HG03469 (cell line): ENCODE results near the gene TPRA1.

Experiments used
- ATAC-seq: cut with Tn5 transposase; IDR thresholded peaks from one replicate; pipeline ENCODE4 v1.9.1; 2021; ENCODE audit warnings: mild to moderate bottlenecking, moderate library complexity, moderate number of reproducible peaks; ENCODE audit not compliant: unreplicated experiment

TPRA1 gene

DNA sequence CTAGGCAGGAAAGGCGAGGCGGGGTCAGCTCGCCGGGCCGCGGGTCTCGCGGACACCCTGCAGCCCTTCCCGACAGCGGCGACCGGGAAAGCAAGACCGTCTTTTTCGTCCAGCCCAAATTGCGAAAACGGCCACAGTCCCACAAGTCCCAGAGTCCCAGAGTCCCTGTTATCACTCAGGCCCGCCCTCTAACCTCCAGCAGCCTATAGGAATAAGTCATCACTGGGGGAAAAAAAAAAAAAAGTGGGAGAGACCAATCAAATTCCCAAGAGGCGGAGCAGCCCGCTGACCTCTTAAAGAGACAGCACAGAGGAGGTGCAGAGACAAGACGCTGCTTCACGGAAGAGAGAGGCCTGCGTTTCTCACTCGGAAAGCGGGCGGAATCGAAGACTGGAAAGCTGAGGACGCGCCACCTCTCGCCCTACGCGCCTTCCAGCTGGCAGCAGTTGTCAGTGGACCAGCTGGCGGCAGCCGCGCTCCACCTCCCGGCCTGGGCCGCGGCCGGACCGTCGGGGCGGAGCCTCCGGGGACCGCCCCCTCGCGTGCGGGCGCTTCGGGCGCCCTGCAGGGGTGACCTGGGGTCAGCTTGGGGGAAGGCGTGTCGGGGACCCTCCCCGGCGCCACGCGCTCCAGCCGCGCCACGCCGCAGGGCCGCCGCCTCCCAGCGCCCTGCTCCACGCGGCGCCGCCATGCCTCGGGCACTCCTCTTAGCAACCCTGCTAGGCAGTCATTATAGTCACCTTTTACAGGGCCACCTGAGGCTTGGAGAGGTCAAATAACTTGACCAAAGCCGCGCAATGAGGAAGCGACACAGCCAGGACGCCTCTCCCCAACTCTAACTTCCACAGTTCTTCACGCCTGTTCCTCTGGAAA, at the start of gene TPRA1:
Gene TPRA1, minus strand, starts transcription at position 141 of the 873 bp plus-strand sequence. CDS start 10,587 bp downstream, outside the sequence.
- peak; percentile 64 for ATAC-seq

DNA sequence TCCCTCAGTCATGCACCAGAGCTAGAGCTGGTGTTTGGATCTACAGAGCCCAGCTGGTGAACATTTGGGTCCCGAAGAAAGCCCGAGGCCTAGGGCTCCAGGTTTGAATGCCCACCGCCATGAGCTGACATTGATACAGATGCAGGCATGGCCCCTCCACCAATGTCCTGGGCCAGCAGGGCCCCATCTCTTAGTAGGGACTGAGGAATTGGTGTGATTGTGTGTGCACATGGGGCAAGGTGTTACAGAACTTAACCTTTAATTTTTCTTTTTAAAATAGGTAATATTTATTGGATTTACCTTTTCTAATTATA, 49.5 kb upstream of the TPRA1 start:
- ATAC-seq = no peak

DNA sequence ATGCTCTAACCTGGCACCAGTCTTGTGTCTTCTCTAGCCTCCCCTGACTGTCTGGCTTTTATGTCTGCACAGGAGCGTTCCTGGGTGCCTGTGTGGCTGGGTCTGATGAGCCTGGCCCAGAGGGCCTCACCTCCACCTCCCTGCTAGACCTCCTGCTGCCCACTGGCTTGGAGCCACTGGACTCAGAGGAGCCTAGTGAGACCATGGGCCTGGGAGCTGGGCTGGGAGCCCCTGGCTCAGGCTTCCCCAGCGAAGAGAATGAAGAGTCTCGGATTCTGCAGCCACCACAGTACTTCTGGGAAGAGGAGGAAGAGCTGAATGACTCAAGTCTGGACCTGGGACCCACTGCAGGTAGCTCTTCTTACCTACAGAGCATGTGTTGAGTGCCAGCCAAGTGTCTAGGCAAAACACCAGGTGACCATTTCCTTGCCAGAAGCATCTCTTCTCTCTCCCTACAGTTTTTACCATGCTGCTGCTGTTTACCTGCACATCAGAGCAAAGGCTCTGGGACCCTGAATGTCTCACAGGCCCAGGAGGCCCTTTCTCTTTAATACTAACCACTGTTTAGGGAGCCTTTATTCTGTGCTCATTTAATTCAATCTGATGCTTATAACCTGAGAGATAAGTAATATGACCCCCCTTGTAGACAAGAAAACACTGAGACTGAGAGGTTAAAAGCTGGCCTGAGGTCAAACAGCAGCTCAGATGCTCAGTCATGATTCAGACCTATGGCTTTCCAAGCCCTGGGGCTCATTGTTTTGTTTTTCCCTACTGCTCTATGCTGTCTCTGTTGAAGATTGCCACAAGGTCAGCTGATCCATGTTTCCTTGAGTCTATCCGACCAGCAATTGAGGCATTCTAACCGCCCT, 48.9 kb upstream of the TPRA1 start:
- no peak for ATAC-seq

DNA sequence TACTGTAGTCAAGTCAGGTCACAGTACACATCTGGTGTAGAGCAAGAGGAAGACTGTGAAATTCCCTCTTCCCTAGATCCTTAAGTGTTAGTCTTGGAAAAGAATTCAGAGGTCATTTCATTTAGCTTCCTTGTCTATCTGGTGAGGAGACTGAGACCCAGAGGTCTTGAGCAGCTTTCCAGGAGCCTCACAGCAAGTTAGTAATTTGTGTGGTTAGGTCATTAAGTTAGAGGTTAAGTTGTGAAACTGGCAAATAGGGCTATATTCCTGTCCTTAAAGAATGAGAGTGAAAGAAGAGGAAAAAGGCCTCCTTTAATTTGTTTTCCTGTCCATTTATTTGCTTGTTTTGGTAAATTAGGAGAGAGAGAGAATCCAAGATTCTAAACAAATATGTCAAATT, 47.4 kb upstream of the TPRA1 start:
- ATAC-seq = no peak

DNA sequence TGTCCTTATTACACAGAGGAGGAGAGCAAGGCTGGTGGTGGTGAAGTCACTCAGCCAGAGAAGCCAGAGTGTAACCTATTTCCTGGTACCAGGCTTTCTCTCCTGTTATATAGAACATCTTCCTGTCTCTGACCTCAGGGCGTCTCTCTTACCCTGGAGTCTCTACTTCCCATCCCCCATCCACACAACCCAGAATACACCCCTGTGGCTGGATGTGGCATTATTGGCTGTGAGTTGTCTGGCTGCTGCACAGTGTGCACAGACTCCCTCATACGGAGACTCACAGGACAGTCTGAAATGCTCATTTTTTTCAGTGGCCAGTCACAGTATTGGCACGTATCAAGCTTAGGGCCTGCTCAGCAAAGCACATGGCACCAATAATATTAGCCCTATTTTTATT, 47.0 kb upstream of the TPRA1 start:
- no peak for ATAC-seq

DNA sequence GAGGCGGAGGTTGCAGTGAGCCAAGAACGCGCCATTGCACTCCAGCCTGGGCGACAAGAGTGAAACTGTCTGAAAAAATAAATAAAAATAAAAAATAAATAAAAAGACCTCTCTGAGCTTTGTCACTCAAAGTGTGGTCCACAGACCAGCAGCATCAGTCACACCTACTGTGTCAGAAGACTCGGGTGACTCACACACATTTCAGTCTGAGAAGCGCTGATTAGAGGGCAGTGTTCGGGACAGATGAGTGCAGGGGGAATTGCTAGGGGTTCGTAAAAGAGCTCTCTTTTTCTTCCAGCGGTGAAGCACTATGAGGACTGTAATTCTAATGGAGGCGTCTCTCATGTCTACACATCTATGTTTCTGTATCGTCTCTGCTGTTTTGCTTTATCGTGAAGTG, 44.1 kb upstream of the TPRA1 start:
- no peak for ATAC-seq

DNA sequence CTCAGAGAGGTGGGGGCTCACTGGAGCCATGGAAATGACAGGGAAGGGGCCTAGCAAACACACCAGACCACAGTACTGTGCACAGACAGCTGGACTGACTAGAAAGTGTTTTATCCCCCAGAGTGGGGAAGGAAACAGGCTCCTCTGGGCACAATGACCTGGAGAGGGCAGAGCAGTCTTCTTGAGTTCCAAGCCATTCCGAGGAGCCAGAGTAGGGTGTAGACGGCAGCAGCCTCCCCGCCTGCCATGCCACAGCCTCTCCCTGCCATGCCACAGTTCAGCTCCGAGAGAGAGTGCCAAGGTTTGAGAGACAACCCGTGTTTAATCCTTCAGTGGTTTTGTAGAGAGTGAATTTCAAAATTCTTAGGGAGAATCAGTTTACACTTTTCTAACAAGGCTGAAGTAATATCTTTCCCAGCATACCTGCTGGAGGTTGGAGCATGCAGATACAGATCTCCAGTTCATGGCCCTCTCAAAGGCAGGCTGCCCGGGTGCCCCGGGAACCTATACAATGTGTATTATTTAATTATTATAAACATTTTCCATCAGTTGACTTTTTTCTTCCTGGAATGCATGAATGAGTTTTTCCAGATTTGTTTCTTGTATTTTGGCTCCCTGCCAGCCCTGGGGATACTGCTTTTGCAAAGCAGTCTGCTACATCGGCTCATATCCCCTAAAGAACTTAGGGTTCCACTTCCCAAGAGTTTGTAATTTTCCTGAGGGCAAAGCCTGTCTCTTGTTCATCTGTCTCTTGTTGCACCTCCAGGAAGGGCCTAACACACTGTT, 41.7 kb upstream of the TPRA1 start:
- ATAC-seq = no peak

DNA sequence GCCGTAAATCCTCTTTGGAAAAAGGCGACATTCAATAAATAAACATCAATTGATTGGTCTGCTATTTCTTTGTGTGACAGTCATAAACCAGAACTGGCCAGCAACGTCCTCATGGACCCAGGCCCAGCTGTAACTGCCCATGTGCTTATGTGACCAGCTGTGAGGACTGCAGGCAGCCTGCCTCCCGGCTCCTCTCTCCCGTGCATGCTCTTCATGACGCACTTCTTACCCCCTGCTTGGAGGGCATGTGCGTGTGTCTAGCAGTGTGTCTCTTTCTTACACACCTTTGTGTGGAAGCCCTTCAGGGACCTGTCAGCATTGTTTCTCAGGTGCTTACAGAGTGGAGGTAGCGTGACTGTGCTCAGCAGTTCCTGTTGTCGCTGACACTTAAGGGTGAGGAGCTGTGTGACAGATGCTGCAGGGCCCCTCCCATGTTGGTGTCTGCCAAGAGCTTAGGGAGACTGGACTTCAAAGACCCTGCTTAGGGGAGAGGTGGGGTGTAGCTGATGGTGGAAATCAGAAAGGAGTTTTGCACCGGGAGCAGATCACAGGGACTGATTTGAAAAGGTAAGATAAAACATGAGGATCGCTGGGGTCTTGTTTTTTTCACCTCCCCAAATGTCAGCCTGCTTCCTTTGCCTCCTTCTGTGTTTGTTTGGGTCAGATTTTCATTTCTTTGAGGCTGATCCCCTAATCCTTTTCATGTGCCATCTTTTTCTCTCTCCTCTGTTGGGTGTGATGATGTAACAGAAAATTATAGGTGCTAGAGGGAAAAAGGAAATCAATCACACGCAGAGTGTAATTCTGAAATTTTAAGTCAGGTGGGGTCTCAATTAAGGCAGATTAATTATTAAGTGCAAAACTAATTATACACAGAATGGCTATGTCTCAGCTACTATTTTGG, 40.5 kb upstream of the TPRA1 start:
- no peak for ATAC-seq

DNA sequence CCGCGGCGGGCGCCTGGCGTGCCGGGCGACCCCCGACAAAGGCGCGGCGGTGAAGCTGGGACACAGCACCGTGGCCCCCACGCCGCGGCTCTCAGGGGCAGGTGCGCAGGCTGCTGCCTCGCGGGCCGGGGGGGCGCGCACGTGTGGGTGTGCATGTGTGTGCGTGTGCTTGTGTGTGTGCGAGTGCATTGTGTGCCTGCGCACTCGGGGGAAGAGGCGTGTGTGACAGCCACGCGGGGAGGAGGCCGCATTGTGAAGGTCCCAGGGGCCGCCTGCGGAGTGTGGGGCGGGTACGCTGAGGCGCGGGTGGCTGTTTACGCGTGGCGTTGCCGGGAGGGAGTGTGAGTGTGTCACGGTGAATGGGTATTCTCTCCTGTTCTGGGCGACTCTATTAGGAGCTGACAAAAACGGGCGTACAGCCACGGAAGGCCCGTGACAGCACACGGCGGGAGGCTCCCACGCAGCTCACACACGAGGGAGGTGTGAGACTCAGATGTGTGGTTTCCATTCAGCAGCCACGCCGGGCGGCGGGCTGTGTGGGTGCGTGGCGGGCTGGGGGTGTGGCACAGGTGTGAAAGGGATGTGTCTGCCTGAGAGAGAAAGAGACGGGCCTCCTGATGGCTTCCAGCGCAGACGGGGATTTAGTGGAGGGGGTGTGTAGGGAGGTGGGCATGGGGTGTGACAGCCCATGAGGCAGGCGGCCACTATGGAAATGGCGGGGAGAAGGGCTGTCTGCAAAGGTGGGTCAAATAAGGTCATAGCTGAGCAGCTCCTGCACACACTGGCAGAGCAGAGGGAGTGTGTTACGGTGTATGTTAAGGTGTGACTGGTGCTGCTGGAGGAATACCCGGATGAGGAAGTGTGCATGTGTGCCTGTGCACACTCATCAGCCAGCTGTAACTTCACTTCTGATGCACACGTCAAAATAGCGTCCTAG, 39.2 kb upstream of the TPRA1 start:
- no peak for ATAC-seq

DNA sequence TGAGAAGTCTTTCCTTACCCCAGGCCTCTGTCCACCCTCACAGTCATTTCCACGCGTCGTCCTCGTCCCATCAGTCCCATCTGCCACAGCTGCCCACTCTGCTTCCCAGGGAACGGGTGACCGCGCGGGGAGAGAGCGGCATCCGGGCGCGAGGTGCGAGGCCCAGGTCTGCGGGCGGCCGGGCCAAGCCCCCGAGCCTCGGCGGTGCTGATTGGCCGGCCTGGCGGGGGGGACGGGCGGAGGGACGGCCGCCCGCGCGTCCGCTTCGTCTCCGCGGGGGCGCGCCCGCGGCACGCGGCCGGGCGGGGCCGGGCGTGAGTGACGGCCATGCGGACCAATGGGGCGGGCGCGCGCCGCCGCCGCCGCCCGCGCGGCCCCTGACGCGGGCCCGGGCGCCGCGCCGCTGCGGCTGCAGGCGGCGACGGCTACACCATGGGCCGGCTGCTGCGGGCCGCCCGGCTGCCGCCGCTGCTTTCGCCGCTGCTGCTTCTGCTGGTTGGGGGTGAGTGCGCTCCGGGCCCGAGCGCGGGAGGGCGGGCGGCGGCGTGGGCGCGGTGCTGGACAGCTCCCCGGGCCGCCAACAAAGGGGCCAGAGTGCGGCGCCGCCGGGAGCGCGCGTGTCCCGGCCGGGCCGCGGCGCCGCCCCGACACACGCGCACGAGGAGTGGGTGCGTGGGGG, 38.4 kb upstream of the TPRA1 start, which contains the start of gene PODXL2:
Gene PODXL2, plus strand, starts transcription at position 398 of the 679 bp plus-strand sequence. Its CDS starts 35 bp downstream, at position 433.
- no peak for ATAC-seq

DNA sequence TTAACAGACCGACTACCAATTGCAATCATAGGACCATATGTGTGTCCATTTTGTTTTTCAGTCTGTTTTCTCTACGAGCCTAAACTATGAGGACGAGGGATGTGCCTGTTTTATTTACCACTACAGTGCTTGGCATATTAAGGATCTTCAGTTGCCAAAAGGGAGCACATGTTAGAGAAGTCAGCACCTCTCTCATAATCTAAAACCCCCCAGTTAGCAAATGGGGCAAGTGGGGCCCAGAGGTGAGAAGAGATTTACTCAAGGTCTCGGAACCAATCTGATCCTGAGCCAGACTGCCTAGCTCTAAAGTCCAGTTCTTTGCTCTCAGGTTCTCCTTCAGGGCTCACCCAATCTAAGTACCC, 37.9 kb upstream of the TPRA1 start:
- ATAC-seq = no peak

DNA sequence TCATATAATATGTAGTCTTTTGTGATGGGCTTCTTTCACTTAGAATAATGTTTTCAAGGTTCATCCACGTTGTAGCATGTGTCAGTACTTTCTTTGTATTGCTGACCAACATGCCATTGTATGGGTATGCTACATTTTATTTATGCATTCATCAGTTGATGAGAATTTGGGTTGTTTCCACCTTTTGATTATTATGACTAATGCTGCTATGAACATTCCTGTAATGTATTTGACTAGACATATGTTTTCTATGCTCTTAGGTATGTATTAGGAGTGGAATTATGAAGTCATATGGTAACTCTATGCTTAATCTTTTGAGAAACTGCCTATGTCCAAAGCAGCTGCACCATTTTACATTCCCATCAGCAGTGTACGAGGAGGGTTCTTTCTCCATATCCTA, 35.3 kb upstream of the TPRA1 start:
- ATAC-seq = no peak

DNA sequence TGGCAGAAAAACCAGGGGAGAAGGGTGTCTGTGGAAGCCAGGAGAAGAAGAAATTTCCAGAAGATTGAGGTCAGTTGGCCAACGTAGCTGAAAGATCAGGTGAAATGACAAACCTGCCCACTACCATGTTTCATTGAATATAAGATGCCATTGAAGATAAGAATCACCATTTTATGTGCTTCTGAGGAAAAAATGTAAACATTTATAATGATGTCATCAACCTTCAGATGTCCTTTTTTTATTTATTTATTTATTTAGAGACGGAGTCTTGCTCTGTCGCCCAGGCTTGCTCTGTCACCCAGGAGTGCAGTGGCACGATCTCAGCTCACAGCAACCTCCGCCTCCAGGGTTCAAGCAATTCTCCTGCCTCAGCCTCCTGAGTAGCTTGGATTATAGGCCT, 33.5 kb upstream of the TPRA1 start:
- ATAC-seq = no peak

DNA sequence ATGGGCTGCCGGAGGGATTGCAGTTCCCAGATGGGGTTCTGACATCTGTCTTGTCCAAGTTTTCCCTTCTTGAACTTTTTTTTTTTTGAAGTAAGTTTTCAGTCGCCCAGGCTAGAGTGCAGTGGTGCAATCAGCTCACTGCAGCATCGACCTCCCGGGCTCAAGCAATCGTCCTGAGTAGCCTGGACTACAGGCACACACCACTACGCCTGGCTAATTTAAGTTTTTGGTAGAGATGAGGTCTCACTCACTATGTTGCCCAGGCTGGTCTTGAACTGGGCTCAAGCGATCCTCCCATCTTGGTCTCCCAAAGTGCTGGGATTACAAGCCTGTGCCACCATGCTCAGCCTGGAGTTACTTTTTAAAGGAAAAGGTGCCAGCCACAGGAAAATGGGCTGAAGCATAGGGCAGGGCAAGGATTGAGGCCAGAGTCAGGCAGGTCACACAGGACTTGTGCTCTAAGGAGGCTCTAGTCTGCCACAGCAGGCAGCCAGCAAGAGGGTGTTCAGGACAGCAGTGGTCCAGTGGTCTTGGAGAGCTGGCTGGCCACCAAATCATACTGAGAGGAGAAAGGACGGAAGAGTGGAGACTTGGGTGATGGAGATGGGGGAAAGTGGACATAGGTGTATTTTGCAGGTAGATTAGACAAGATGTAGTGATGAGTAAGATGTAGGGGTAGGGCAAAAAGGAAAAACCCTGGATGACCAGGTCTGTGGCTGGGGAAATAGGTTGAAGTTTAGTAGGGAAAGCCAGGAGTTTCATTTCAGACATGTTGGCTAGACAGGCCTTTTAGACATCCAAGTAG, 32.4 kb upstream of the TPRA1 start:
- ATAC-seq = no peak

DNA sequence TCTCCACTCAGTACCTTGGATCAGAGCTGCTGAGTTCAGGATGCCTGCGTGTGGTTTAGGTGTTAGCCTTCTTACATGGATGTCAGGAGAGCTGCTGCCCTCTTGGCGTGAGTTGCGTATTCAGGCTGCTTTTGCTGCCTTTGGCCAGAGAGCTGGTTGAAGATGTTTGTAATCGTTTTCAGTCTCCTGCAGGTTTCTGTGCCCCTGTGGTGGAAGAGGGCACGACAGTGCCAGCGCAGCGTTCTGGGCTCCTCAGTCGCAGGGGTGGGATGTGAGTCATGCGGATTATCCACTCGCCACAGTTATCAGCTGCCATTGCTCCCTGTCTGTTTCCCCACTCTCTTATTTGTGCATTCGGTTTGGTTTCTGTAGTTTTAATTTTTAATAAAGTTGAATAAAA, 31.5 kb upstream of the TPRA1 start:
- ATAC-seq = no peak

DNA sequence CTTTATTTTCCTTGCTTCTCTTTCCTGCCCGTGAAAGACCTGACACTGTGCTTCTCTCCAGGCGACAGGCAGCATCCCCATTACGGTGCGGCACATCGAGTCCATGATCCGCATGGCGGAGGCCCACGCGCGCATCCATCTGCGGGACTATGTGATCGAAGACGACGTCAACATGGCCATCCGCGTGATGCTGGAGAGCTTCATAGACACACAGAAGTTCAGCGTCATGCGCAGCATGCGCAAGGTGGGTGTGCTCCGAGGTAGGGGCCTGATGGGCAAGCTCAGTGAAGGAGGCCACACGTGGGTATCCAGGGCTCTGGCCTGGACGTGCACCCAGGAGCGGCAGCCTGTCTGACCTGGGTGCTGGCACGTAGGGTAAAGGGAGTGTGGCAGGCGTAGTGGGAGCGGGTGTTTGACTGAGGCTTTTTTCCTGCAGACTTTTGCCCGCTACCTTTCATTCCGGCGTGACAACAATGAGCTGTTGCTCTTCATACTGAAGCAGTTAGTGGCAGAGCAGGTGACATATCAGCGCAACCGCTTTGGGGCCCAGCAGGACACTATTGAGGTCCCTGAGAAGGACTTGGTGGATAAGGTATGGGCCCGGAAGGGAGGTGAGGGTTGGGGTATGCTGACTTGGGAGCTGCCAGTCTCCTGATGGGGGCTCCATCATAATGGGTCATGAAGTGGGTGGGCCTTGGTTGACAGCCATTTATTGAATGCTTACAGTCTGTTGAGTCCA, 30.3 kb upstream of the TPRA1 start:
- no peak for ATAC-seq

DNA sequence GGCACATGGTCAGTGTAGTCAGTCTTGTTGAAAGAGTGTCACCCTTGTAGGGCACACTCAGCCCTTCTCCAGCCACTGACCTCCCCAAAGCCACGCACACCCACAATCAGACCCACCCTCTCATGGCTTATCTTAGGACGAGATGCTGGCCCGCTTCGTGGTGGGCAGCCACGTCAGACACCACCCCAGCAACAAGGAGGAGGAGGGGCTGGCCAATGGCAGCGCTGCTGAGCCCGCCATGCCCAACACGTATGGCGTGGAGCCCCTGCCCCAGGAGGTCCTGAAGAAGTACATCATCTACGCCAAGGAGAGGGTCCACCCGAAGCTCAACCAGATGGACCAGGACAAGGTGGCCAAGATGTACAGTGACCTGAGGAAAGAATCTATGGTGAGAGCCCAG, 28.4 kb upstream of the TPRA1 start:
- ATAC-seq = no peak
